IPS-15b (cell line): ENCODE measurements around the gene ZGLP1.

ENCODE experiments used
- H3K27me3 ChIP-seq: one replicate; pipeline ENCODE4 v1.6.1; 2013; ENCODE audit warnings: low read length; ENCODE audit not compliant: control insufficient read depth, insufficient read depth
- H3K36me3 ChIP-seq: one replicate; pipeline ENCODE4 v1.6.1; 2013; ENCODE audit warnings: low read length; ENCODE audit not compliant: control insufficient read depth, insufficient read depth
- H3K4me1 ChIP-seq: one replicate; pipeline ENCODE4 v1.6.1; 2013; ENCODE audit warnings: mild to moderate bottlenecking, low read length; ENCODE audit not compliant: control insufficient read depth, insufficient read depth
- H3K4me3 ChIP-seq: one replicate; pipeline ENCODE4 v1.5.1; 2013; ENCODE audit warnings: low read depth, low read length
- H3K9ac ChIP-seq: one replicate; pipeline ENCODE4 v1.6.1; 2013; ENCODE audit warnings: low read depth, mild to moderate bottlenecking, low read length
- H3K9me3 ChIP-seq: one replicate; pipeline ENCODE4 v1.6.1; 2013; ENCODE audit warnings: mild to moderate bottlenecking, low read length; ENCODE audit not compliant: control insufficient read depth, insufficient read depth

Gene ZGLP1

GRCh38 chr19:10290876-10291553 is 18.6 kb downstream of the ZGLP1 start:
- H3K27me3 ChIP-seq = peaks cover 93% of the 10 kb centered on the region
- H3K9ac ChIP-seq = no peak overlapping the region
- H3K4me1 ChIP-seq = peaks cover 2% of the 10 kb centered on the region
- no peaks in the 10 kb centered on the region for H3K9me3 ChIP-seq
- H3K4me3 ChIP-seq = peak overlapping the region; percentile 79
- no peaks in the 10 kb centered on the region for H3K36me3 ChIP-seq

GRCh38 chr19:10290357-10290875 is 19.2 kb downstream of the ZGLP1 start:
- Histone ChIP-seq H3K4me3 (peak overlapping the region; percentile 79), H3K9me3 (no peaks in the 10 kb centered on the region), H3K9ac (no peak overlapping the region), H3K4me1 (peaks cover 2% of the 10 kb centered on the region), H3K27me3 (peaks cover 89% of the 10 kb centered on the region), H3K36me3 (no peaks in the 10 kb centered on the region)

- Histone ChIP-seq H3K36me3 (no peaks in the 10 kb centered on the region), H3K9ac (no peak within 1 kb of the TSS), H3K27me3 (peaks cover 88% of the 10 kb centered on the region), H3K4me1 (peaks cover 2% of the 10 kb centered on the region), H3K4me3 (peak within 1 kb of the TSS; percentile 79), H3K9me3 (no peaks in the 10 kb centered on the region)
Observed at GRCh38 chr19:10289836-10290356, 19.7 kb downstream of the ZGLP1 start, which contains the start of gene ICAM5. Gene ICAM5, plus strand, starts transcription at chr19:10289952. Its CDS starts 92 bp downstream, at chr19:10290044.

- Histone ChIP-seq H3K4me1 (peaks cover 2% of the 10 kb centered on the region), H3K9me3 (no peaks in the 10 kb centered on the region), H3K9ac (no peak overlapping the region), H3K4me3 (peak overlapping the region; percentile 79), H3K36me3 (no peaks in the 10 kb centered on the region), H3K27me3 (peaks cover 82% of the 10 kb centered on the region)
Observed at GRCh38 chr19:10289167-10289835, 20.3 kb downstream of the ZGLP1 start.

- Histone ChIP-seq H3K9ac (no peak overlapping the region), H3K27me3 (peaks cover 76% of the 10 kb centered on the region), H3K9me3 (no peaks in the 10 kb centered on the region), H3K4me1 (peaks cover 2% of the 10 kb centered on the region), H3K4me3 (peak overlapping the region; percentile 79), H3K36me3 (no peaks in the 10 kb centered on the region)
Observed at GRCh38 chr19:10288662-10289166, 20.9 kb downstream of the ZGLP1 start.

GRCh38 chr19:10286803-10287737 is 22.5 kb downstream of the ZGLP1 start, which contains the start of gene ICAM4:
Gene ICAM4, plus strand, starts transcription at chr19:10286955. Its CDS starts 58 bp downstream, at chr19:10287013.
- Histone ChIP-seq H3K27me3 (peaks cover 61% of the 10 kb centered on the region), H3K4me3 (peak within 1 kb of the TSS; percentile 79), H3K9me3 (no peaks in the 10 kb centered on the region), H3K4me1 (peaks cover 2% of the 10 kb centered on the region), H3K9ac (no peak within 1 kb of the TSS), H3K36me3 (no peaks in the 10 kb centered on the region)

- Histone ChIP-seq H3K4me3 (no peak overlapping the region), H3K4me1 (peaks cover 2% of the 10 kb centered on the region), H3K36me3 (no peaks in the 10 kb centered on the region), H3K9ac (no peak overlapping the region), H3K27me3 (peaks cover 44% of the 10 kb centered on the region), H3K9me3 (no peaks in the 10 kb centered on the region)
Observed at GRCh38 chr19:10285393-10285792, 24.2 kb downstream of the ZGLP1 start.

GRCh38 chr19:10284960-10285278 is 24.7 kb downstream of the ZGLP1 start:
- Histone ChIP-seq H3K4me1 (peaks cover 2% of the 10 kb centered on the region), H3K9ac (no peak overlapping the region), H3K27me3 (peaks cover 40% of the 10 kb centered on the region), H3K36me3 (no peaks in the 10 kb centered on the region), H3K9me3 (no peaks in the 10 kb centered on the region), H3K4me3 (no peak overlapping the region)

GRCh38 chr19:10284065-10284959 is 25.3 kb downstream of the ZGLP1 start:
- no peak overlapping the region for H3K9ac ChIP-seq
- H3K4me3 ChIP-seq = no peak overlapping the region
- H3K36me3 ChIP-seq = no peaks in the 10 kb centered on the region
- peaks cover 36% of the 10 kb centered on the region for H3K27me3 ChIP-seq
- H3K9me3 ChIP-seq = no peaks in the 10 kb centered on the region
- peaks cover 2% of the 10 kb centered on the region for H3K4me1 ChIP-seq

GRCh38 chr19:10283301-10284064 is 26.1 kb downstream of the ZGLP1 start:
- Histone ChIP-seq H3K27me3 (peaks cover 28% of the 10 kb centered on the region), H3K36me3 (no peaks in the 10 kb centered on the region), H3K4me1 (peaks cover 2% of the 10 kb centered on the region), H3K4me3 (no peak overlapping the region), H3K9me3 (no peaks in the 10 kb centered on the region), H3K9ac (no peak overlapping the region)
